Keratinocyte (primary cell): Measurements from ENCODE around the gene BRD3OS.

Experiments
- EZH2 ChIP-seq: IDR thresholded peaks from one replicate; pipeline ENCODE4 v1.6.1; 2012; ENCODE audit warnings: inconsistent platforms, mild to moderate bottlenecking, low read length, moderate library complexity
- TF ChIP-seq, protein P1 (sequence below), 3 experiments: IDR thresholded peaks in 1 of 3; conservative IDR thresholded peaks in 1 of 3; optimal IDR thresholded peaks in 1 of 3; 2 replicates in 2 of 3; 3 replicates in 1 of 3; pipeline versions ENCODE3 to v1.5.1; 2011; ENCODE audit warnings: low read length in 3 of 3, mild to moderate bottlenecking in 3 of 3, moderate library complexity in 2 of 3, control low read depth in 1 of 3, inconsistent platforms in 1 of 3; ENCODE audit not compliant: insufficient read depth in 2 of 3; ENCODE audit errors: extremely low read depth in 1 of 3

- TF ChIP-seq, protein P1, sequence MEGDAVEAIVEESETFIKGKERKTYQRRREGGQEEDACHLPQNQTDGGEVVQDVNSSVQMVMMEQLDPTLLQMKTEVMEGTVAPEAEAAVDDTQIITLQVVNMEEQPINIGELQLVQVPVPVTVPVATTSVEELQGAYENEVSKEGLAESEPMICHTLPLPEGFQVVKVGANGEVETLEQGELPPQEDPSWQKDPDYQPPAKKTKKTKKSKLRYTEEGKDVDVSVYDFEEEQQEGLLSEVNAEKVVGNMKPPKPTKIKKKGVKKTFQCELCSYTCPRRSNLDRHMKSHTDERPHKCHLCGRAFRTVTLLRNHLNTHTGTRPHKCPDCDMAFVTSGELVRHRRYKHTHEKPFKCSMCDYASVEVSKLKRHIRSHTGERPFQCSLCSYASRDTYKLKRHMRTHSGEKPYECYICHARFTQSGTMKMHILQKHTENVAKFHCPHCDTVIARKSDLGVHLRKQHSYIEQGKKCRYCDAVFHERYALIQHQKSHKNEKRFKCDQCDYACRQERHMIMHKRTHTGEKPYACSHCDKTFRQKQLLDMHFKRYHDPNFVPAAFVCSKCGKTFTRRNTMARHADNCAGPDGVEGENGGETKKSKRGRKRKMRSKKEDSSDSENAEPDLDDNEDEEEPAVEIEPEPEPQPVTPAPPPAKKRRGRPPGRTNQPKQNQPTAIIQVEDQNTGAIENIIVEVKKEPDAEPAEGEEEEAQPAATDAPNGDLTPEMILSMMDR (optimal IDR thresholded peaks at IDR 0.05 in 1 of 3, IDR thresholded peaks at IDR 0.05 in 1 of 3, conservative IDR thresholded peaks at IDR 0.05 in 1 of 3; ENCODE audit: extremely low read depth in 1 of 3, insufficient read depth in 2 of 3, low read length in 3 of 3) = no peak
- no peak for TF ChIP-seq EZH2
Measured at GRCh38 chr9:133998915-133999595, 26.2 kb upstream of the BRD3OS start.
